HepG2 (cell line): Measurements from ENCODE around the gene PRPSAP1. TPM values are rescaled to one million over a fixed set of nuclear protein-coding genes. Genes with fewer than 3 reads are reported as not detected.

Source experiments
- ATF1 ChIP-seq: IDR thresholded peaks from 2 replicates; pipeline ENCODE4 v1.6.1; 2016; ENCODE audit warnings: mild to moderate bottlenecking, control low read depth
- EP300 ChIP-seq, 3 experiments: sonication (generic) in 1 of 3; formaldehyde crosslinking in 1 of 3; IDR thresholded peaks; 2 replicates each; pipeline versions ENCODE4 v1.5.1 to v1.6.1; 2011 to 2020; ENCODE audit warnings: low read depth in 2 of 3, low read length in 2 of 3, borderline replicate concordance in 1 of 3, improper control_type of control experiment in 1 of 3, mild to moderate bottlenecking in 1 of 3, missing genetic modification reagents in 1 of 3, moderate library complexity in 1 of 3
- GTF2F1 ChIP-seq: fragments of 150-350 bp; IDR thresholded peaks from 2 replicates; pipeline ENCODE4 v1.6.1; 2014; ENCODE audit warnings: low read length
- HNRNPL ChIP-seq: fragments of 200-400 bp; formaldehyde crosslinking; IDR thresholded peaks from 2 replicates; pipeline ENCODE4 v1.6.1; 2017; ENCODE audit warnings: mild to moderate bottlenecking, low read depth, low read length
- KLF6 ChIP-seq: IDR thresholded peaks from 2 replicates; pipeline ENCODE4 v1.8.0; 2016; ENCODE audit warnings: missing biosample characterization, missing genetic modification reagents
- MEIS1 ChIP-seq: sonication (generic); formaldehyde crosslinking; IDR thresholded peaks from 2 replicates; pipeline ENCODE4 v1.9.0; 2021; ENCODE audit warnings: mild to moderate bottlenecking, missing genetic modification reagents, moderate library complexity, borderline replicate concordance
- MEIS2 ChIP-seq: sonication (generic); formaldehyde crosslinking; IDR thresholded peaks from 2 replicates; pipeline ENCODE4 v1.9.0; 2021; ENCODE audit warnings: mild to moderate bottlenecking, missing genetic modification reagents
- NR2F2 ChIP-seq: IDR thresholded peaks from 2 replicates; pipeline ENCODE4 v1.6.1; 2012; ENCODE audit warnings: low read depth, inconsistent platforms, borderline replicate concordance
- PCBP1 ChIP-seq: fragments of 200-400 bp; formaldehyde crosslinking; IDR thresholded peaks from 2 replicates; pipeline ENCODE4 v1.6.1; 2017; ENCODE audit warnings: mild to moderate bottlenecking, low read depth, low read length, borderline replicate concordance
- TOE1 ChIP-seq: sonication (generic); formaldehyde crosslinking; IDR thresholded peaks from 2 replicates; pipeline ENCODE4 v1.4.0; 2020; ENCODE audit warnings: mild to moderate bottlenecking, missing genetic modification reagents
- TP53 ChIP-seq: sonication (generic); formaldehyde crosslinking; conservative IDR thresholded peaks from 2 replicates; pipeline ENCODE4 v1.4.0; 2020; ENCODE audit warnings: missing genetic modification reagents
- ZFP41 ChIP-seq: sonication (generic); formaldehyde crosslinking; IDR thresholded peaks from 2 replicates; pipeline ENCODE4 v1.4.0; 2020; ENCODE audit warnings: mild to moderate bottlenecking, missing genetic modification reagents, borderline replicate concordance
- ZNF205 ChIP-seq: IDR thresholded peaks from 2 replicates; pipeline ENCODE4 v1.6.1; 2018; ENCODE audit warnings: missing biosample characterization, missing genetic modification reagents
- ZNF33A ChIP-seq: sonication (generic); formaldehyde crosslinking; IDR thresholded peaks from 2 replicates; pipeline ENCODE4 v1.5.1; 2020; ENCODE audit warnings: missing genetic modification reagents, mild to moderate bottlenecking, moderate library complexity, borderline replicate concordance
- ZNF382 ChIP-seq: sonication (generic); formaldehyde crosslinking; IDR thresholded peaks from 2 replicates; pipeline ENCODE4 v1.5.0; 2020; ENCODE audit warnings: missing genetic modification reagents, mild to moderate bottlenecking, borderline replicate concordance
- ZNF460 ChIP-seq: sonication (generic); formaldehyde crosslinking; IDR thresholded peaks from 2 replicates; pipeline ENCODE4 v1.5.1; 2020; ENCODE audit warnings: missing genetic modification reagents, mild to moderate bottlenecking, borderline replicate concordance
- ZNF761 ChIP-seq: sonication (generic); formaldehyde crosslinking; conservative IDR thresholded peaks from 2 replicates; pipeline ENCODE4 v1.4.0; 2020; ENCODE audit warnings: mild to moderate bottlenecking, missing genetic modification reagents
- ZNF768 ChIP-seq: sonication (generic); formaldehyde crosslinking; IDR thresholded peaks from 2 replicates; pipeline ENCODE4 v1.4.0; 2020; ENCODE audit warnings: missing genetic modification reagents
- ZNF816 ChIP-seq: sonication (generic); formaldehyde crosslinking; IDR thresholded peaks from 2 replicates; pipeline ENCODE4 v1.8.0; 2022; ENCODE audit warnings: missing genetic modification reagents, mild to moderate bottlenecking, borderline replicate concordance
- ZNF83 ChIP-seq: sonication (generic); formaldehyde crosslinking; IDR thresholded peaks from 2 replicates; pipeline ENCODE4 v1.4.0; 2020; ENCODE audit warnings: missing genetic modification reagents, mild to moderate bottlenecking, borderline replicate concordance
- polyA plus RNA-seq, 8 experiments: library from polyadenylated mRNA; depleted of rRNA in 3 of 8; stranded (reverse) in 7 of 8; unstranded in 1 of 8; fragments of >200 nt; fragmentation: Illumina TruSeq in 4 of 8; extraction: Trizol in 4 of 8; gene quantifications; 2 replicates each; pipeline versions ENCODE4 v1.2.1 to v1.2.3, GENCODE V29; 2011 to 2016; ENCODE audit warnings: low read depth in 4 of 8, missing spikeins in 1 of 8, mixed read lengths in 1 of 8; ENCODE audit not compliant: insufficient read depth in 1 of 8
- total RNA-seq, 5 experiments: library from RNA; depleted of rRNA; stranded (reverse); fragments of >200 nt; fragmentation: Illumina TruSeq; extraction: Trizol; gene quantifications; 2 replicates each; pipeline ENCODE4 v1.2.3, GENCODE V29; 2016; ENCODE audit warnings: low read depth in 1 of 5
- TF ChIP-seq, protein P1 (sequence below): IDR thresholded peaks from 2 replicates; pipeline ENCODE4 v1.6.1; 2016; ENCODE audit warnings: control low read depth
- TF ChIP-seq, protein P2 (sequence below): sonication (generic); formaldehyde crosslinking; IDR thresholded peaks from 2 replicates; pipeline ENCODE4 v1.8.0; 2022; ENCODE audit warnings: missing genetic modification reagents, mild to moderate bottlenecking, moderate library complexity, borderline replicate concordance
- TF ChIP-seq, protein P3 (sequence below): sonication (generic); formaldehyde crosslinking; IDR thresholded peaks from 2 replicates; pipeline ENCODE4 v1.8.0; 2022; ENCODE audit warnings: mild to moderate bottlenecking, missing genetic modification reagents; ENCODE audit not compliant: insufficient replicate concordance

PRPSAP1 gene
- total and polyA plus RNA-seq, 2 of the 13 experiments (the other 11 are each of a cell fraction or from before 2014, with no cell fraction given): 91.1 to 314 TPM

DNA sequence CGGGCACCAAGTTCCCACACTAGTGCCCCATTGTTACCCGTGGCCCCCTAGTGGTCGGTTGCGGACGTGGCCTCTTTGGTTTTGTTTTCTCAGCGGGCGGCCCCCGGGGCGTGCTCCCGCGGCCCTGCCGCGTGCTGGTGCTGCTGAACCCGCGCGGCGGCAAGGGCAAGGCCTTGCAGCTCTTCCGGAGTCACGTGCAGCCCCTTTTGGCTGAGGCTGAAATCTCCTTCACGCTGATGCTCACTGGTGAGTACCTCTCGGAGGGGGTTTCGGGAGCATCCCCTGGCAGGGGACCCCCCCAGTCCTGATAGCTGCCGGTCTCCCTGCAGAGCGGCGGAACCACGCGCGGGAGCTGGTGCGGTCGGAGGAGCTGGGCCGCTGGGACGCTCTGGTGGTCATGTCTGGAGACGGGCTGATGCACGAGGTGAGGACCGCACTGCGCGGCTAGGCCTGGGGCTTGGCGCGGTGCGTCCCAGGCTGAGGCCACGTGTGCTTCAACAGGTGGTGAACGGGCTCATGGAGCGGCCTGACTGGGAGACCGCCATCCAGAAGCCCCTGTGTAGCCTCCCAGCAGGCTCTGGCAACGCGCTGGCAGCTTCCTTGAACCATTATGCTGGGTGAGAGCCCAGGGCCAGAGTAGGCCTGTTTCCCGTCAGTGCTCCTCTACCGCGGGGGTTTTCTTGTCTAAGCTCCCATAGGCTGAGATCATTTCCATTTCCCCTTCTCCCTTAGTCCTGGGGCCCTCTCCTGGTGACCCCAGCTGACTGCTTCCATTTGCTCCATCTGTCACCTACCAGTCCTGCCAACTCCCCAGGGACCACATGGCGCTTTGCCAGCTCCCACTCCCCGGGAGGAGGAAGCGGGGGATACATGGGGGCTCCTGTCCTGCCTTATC is 32.4 kb upstream of the PRPSAP1 start (continued):
- peak; percentile 67; the same call in 1 of the 2 replicates for TF ChIP-seq ZNF33A (CRISPR knock-in tag)
- TF ChIP-seq ZFP41 (CRISPR knock-in tag): peak; percentile 97; the same call in 1 of the 2 replicates
- peak; percentile 90; the same call in 1 of the 2 replicates for TF ChIP-seq HNRNPL
- peak; percentile 98 for TF ChIP-seq MEIS2 (CRISPR knock-in tag)
- TF ChIP-seq PCBP1: no peak
- TF ChIP-seq MEIS1: peak; percentile 68; the same call in 1 of the 2 replicates
- TF ChIP-seq GTF2F1: no peak
- TF ChIP-seq ZNF768 (CRISPR knock-in tag): peak; percentile 74
- TF ChIP-seq EP300 (IDR thresholded peaks at IDR 0.05; ENCODE audit: low read depth in 2 of 2, low read length in 2 of 2): no peak; a peak in 1 of 4 replicates
- TF ChIP-seq EP300 (CRISPR knock-in tag; IDR thresholded peaks at IDR 0.05; ENCODE audit: borderline replicate concordance): peak; percentile 57; the same call in 1 of the 2 replicates
- peak; percentile 94 for TF ChIP-seq TOE1
- TF ChIP-seq ZNF816: peak; percentile 97
- TF ChIP-seq TP53: peak; percentile 91; the same call in 1 of the 2 replicates
- TF ChIP-seq ATF1 (CRISPR knock-in tag): no peak
- TF ChIP-seq ZNF205 (CRISPR knock-in tag): peak; percentile 91
- peak; percentile 91; the same call in 1 of the 2 replicates for TF ChIP-seq ZNF761
- TF ChIP-seq ZNF460 (CRISPR knock-in tag): peak; percentile 46; the same call in 1 of the 2 replicates
- TF ChIP-seq, protein P1, sequence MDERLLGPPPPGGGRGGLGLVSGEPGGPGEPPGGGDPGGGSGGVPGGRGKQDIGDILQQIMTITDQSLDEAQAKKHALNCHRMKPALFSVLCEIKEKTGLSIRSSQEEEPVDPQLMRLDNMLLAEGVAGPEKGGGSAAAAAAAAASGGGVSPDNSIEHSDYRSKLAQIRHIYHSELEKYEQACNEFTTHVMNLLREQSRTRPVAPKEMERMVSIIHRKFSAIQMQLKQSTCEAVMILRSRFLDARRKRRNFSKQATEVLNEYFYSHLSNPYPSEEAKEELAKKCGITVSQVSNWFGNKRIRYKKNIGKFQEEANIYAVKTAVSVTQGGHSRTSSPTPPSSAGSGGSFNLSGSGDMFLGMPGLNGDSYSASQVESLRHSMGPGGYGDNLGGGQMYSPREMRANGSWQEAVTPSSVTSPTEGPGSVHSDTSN: no peak
- TF ChIP-seq, protein P2, sequence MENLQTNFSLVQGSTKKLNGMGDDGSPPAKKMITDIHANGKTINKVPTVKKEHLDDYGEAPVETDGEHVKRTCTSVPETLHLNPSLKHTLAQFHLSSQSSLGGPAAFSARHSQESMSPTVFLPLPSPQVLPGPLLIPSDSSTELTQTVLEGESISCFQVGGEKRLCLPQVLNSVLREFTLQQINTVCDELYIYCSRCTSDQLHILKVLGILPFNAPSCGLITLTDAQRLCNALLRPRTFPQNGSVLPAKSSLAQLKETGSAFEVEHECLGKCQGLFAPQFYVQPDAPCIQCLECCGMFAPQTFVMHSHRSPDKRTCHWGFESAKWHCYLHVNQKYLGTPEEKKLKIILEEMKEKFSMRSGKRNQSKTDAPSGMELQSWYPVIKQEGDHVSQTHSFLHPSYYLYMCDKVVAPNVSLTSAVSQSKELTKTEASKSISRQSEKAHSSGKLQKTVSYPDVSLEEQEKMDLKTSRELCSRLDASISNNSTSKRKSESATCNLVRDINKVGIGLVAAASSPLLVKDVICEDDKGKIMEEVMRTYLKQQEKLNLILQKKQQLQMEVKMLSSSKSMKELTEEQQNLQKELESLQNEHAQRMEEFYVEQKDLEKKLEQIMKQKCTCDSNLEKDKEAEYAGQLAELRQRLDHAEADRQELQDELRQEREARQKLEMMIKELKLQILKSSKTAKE (CRISPR knock-in tag): no peak
- no peak; the same call in 1 of the 2 replicates for TF ChIP-seq NR2F2
- TF ChIP-seq KLF6 (CRISPR knock-in tag): peak; percentile 99
- peak; percentile 92 for TF ChIP-seq ZNF83 (CRISPR knock-in tag)
- TF ChIP-seq, protein P3, sequence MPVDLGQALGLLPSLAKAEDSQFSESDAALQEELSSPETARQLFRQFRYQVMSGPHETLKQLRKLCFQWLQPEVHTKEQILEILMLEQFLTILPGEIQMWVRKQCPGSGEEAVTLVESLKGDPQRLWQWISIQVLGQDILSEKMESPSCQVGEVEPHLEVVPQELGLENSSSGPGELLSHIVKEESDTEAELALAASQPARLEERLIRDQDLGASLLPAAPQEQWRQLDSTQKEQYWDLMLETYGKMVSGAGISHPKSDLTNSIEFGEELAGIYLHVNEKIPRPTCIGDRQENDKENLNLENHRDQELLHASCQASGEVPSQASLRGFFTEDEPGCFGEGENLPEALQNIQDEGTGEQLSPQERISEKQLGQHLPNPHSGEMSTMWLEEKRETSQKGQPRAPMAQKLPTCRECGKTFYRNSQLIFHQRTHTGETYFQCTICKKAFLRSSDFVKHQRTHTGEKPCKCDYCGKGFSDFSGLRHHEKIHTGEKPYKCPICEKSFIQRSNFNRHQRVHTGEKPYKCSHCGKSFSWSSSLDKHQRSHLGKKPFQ: peak; percentile 97
- TF ChIP-seq ZNF382: no peak
